Keratinocyte (primary cell): ENCODE results near the gene CTPS2. TPM values are rescaled to one million over a fixed set of nuclear protein-coding genes. Genes with fewer than 3 reads are reported as not detected.
"Not testable (repeated sequence)": the region's sequence is repeated elsewhere in the genome, so short reads cannot be mapped to it uniquely, and the experiment has no call there.

Experiments
- DNase-seq: peaks from one replicate; pipeline ENCODE4 v3.0.0-alpha.2; 2011; ENCODE audit warnings: low read depth, missing footprints, low spot score
- FAIRE-seq: peaks from 2 replicates; lab custom pipeline; 2011; peaks lifted over from hg19 to GRCh38; lab: Jason Lieb, UNC
- H2AFZ ChIP-seq: 2 replicates; pipeline ENCODE4 v1.6.0; 2012; ENCODE audit warnings: low read length, control low read depth, inconsistent platforms; ENCODE audit not compliant: control insufficient read depth
- H3K27ac ChIP-seq: 2 replicates; pipeline ENCODE4 v1.5.1; 2011; ENCODE audit warnings: low read length; ENCODE audit not compliant: control insufficient read depth, insufficient read depth
- H3K27me3 ChIP-seq: 3 replicates; pipeline ENCODE4 v1.6.0; 2011; ENCODE audit warnings: low read length; ENCODE audit not compliant: control insufficient read depth, insufficient read depth; ENCODE audit errors: extremely low read depth
- H3K36me3 ChIP-seq, 2 experiments: 2 replicates in 1 of 2; 3 replicates in 1 of 2; pipeline ENCODE4 v1.5.1; 2011; ENCODE audit warnings: low read length in 2 of 2, mild to moderate bottlenecking in 1 of 2; ENCODE audit not compliant: control insufficient read depth in 2 of 2, insufficient read depth in 2 of 2; ENCODE audit errors: extremely low read depth in 1 of 2
- H3K4me1 ChIP-seq: 3 replicates; pipeline ENCODE4 v1.5.1; 2011; ENCODE audit warnings: low read length; ENCODE audit not compliant: control insufficient read depth, insufficient read depth; ENCODE audit errors: extremely low read depth
- H3K4me2 ChIP-seq: 3 replicates; pipeline ENCODE4 v1.6.0; 2011; ENCODE audit warnings: low read depth, low read length; ENCODE audit not compliant: control insufficient read depth, insufficient read depth; ENCODE audit errors: extremely low read depth
- H3K4me3 ChIP-seq, 3 experiments: fragments of 200-600 bp in 1 of 3; sonication (generic) in 1 of 3; 2 replicates in 2 of 3; 3 replicates in 1 of 3; pipeline ENCODE4 v1.5.1; 2011 to 2016; ENCODE audit warnings: low read length in 3 of 3, mild to moderate bottlenecking in 3 of 3, control low read depth in 2 of 3, inconsistent platforms in 1 of 3, low read depth in 1 of 3, mixed read lengths in 1 of 3, mixed run types in 1 of 3, moderate library complexity in 1 of 3; ENCODE audit not compliant: control insufficient read depth in 2 of 3, insufficient read depth in 2 of 3; ENCODE audit errors: extremely low read depth in 1 of 3
- H3K79me2 ChIP-seq: 2 replicates; pipeline ENCODE4 v1.6.0; 2012; ENCODE audit warnings: low read length; ENCODE audit not compliant: control insufficient read depth, insufficient read depth
- H3K9ac ChIP-seq: 3 replicates; pipeline ENCODE4 v1.6.0; 2011; ENCODE audit warnings: low read length; ENCODE audit not compliant: control insufficient read depth, insufficient read depth; ENCODE audit errors: extremely low read depth
- H3K9me1 ChIP-seq: 3 replicates; pipeline ENCODE4 v1.6.0; 2011; ENCODE audit warnings: low read length; ENCODE audit not compliant: control insufficient read depth, insufficient read depth; ENCODE audit errors: extremely low read depth
- H3K9me3 ChIP-seq: 2 replicates; pipeline ENCODE4 v1.5.1; 2012; ENCODE audit warnings: low read depth, low read length; ENCODE audit not compliant: control insufficient read depth
- H4K20me1 ChIP-seq: 3 replicates; pipeline ENCODE4 v1.6.0; 2011; ENCODE audit warnings: low read length; ENCODE audit not compliant: control insufficient read depth, insufficient read depth; ENCODE audit errors: extremely low read depth
- CTCF ChIP-seq, 3 experiments: IDR thresholded peaks in 1 of 3; conservative IDR thresholded peaks in 1 of 3; optimal IDR thresholded peaks in 1 of 3; 2 replicates in 2 of 3; 3 replicates in 1 of 3; pipeline versions ENCODE3 to v1.5.1; 2011; ENCODE audit warnings: low read length in 3 of 3, mild to moderate bottlenecking in 3 of 3, moderate library complexity in 2 of 3, control low read depth in 1 of 3, inconsistent platforms in 1 of 3; ENCODE audit not compliant: insufficient read depth in 2 of 3; ENCODE audit errors: extremely low read depth in 1 of 3
- EZH2 ChIP-seq: IDR thresholded peaks from one replicate; pipeline ENCODE4 v1.6.1; 2012; ENCODE audit warnings: inconsistent platforms, mild to moderate bottlenecking, low read length, moderate library complexity
- dilution Hi-C: fragments of 300-500 bp; cut with MboI; formaldehyde crosslinking; loops from one replicate; pipeline ENCODE4 v1.7.0; 2020; ENCODE audit warnings: low sequenced_read_pairs; ENCODE audit not compliant: extremely low pct_ligation_motif_present
- polyA plus RNA-seq, 5 experiments: library from polyadenylated mRNA; depleted of rRNA in 3 of 5; stranded (reverse) in 3 of 5; stranded (forward) in 1 of 5; unstranded in 1 of 5; fragments of >200 nt; gene quantifications; 1 replicate in 1 of 5; 2 replicates in 3 of 5; 3 replicates in 1 of 5; pipeline versions ENCODE4 v1.2.1 to v1.2.3, GENCODE V29; 2011 to 2012; ENCODE audit warnings: missing spikeins in 2 of 5, low read depth in 1 of 5, low replicate concordance in 1 of 5

CTPS2 gene
- polyA plus RNA-seq, 1 donor (not counting 4 experiments of a cell fraction or from before 2014, with no cell fraction given): 12.3 TPM

GRCh38 chrX:16612257-16612897, 100.1 kb downstream of the CTPS2 start:
- H3K27ac ChIP-seq: no peak overlapping the region
- FAIRE-seq: no peak

GRCh38 chrX:16610654-16611053, 101.8 kb downstream of the CTPS2 start:
- H3K4me2 ChIP-seq, FAIRE-seq, H3K4me3 ChIP-seq, H3K4me1 ChIP-seq, dilution Hi-C loops, H3K9me3 ChIP-seq, H3K9me1 ChIP-seq, H2AFZ ChIP-seq, H3K36me3 ChIP-seq, H3K27me3 ChIP-seq, H3K9ac ChIP-seq, DNase-seq, H3K27ac ChIP-seq, H4K20me1 ChIP-seq, H3K79me2 ChIP-seq: not testable (repeated sequence)

More at GRCh38 chrX:16612257-16612897, 100.1 kb downstream of the CTPS2 start:
- Histone ChIP-seq H4K20me1 (no peaks in the 10 kb centered on the region), H3K4me1 (peaks cover 9% of the 10 kb centered on the region), H3K4me3 (no peak overlapping the region), H3K9me1 (no peaks in the 10 kb centered on the region), H3K27me3 (no peaks in the 10 kb centered on the region), H2AFZ (no peak overlapping the region), H3K79me2 (no peaks in the 10 kb centered on the region), H3K9me3 (no peaks in the 10 kb centered on the region), H3K9ac (no peak overlapping the region), H3K36me3 (peaks cover 0 to 1% of the 10 kb centered on the region in 2 experiments), H3K4me2 (no peak overlapping the region)
- DNase-seq: no peak
- dilution Hi-C loops: no loop called here
- no peak for TF ChIP-seq EZH2
- TF ChIP-seq CTCF (optimal IDR thresholded peaks at IDR 0.05 in 1 of 3, IDR thresholded peaks at IDR 0.05 in 1 of 3, conservative IDR thresholded peaks at IDR 0.05 in 1 of 3; ENCODE audit: extremely low read depth in 1 of 3, insufficient read depth in 2 of 3, low read length in 3 of 3): no peak
